ENCODE results near the gene TEX51.

- TF ChIP-seq POLR2A (IDR thresholded peaks at IDR 0.05) (no peak), CTCF (IDR thresholded peaks at IDR 0.05) (no peak)
Measured at GRCh38 chr2:126874961-126875360, 23.7 kb upstream of the TEX51 start.

Measured in prostate gland (tissue), 2 donors.